Measurements from ENCODE around the gene CBX5. TPM values are rescaled to one million over a fixed set of nuclear protein-coding genes. Genes with fewer than 3 reads are reported as not detected.

CBX5 gene
- total RNA-seq, 1 donor from 2014 or later = 44.1 TPM

DNA sequence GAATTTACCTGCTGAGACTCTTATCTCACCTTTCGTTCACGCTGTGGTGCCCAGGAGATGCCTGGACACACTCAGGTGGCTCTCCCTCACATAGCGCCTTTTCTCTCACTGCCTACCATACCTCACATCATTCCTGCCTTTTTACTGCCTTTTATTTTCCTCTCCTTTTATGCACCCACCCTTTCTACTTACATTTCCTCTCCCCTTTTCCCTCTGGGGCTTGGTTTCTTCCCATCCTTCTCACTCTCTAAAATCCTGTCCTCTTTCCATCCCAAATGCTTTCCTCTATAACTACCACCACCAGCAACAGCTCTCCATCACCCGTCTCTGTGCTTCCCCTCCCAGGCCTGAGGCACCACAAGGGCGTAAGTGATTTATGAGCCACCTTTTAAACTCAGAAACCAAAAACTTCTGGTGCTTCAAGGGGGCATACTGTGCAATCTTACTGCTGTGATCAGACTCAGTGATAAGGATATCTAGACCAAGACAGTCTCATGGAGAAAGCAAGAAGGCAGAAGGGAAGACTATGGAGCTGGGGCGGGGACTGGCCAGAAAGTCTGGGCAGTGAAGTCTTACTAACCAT is 58.4 kb downstream of the CBX5 start:
- DNase-seq = no peak
- Histone ChIP-seq H3K36me3 (no peaks in the 10 kb centered on the region), H3K4me3 (no peak overlapping the region), H3K27me3 (ENCODE audit: low read depth) (peaks cover 13% of the 10 kb centered on the region), H3K9me3 (replicated peaks) (no peaks in the 10 kb centered on the region), H3K27ac (replicated peaks) (no peak overlapping the region), H3K4me1 (peaks cover 19% of the 10 kb centered on the region)
- intact Hi-C loops (cut with micrococcal nuclease) = no loop called here
- TF ChIP-seq, protein P1, sequence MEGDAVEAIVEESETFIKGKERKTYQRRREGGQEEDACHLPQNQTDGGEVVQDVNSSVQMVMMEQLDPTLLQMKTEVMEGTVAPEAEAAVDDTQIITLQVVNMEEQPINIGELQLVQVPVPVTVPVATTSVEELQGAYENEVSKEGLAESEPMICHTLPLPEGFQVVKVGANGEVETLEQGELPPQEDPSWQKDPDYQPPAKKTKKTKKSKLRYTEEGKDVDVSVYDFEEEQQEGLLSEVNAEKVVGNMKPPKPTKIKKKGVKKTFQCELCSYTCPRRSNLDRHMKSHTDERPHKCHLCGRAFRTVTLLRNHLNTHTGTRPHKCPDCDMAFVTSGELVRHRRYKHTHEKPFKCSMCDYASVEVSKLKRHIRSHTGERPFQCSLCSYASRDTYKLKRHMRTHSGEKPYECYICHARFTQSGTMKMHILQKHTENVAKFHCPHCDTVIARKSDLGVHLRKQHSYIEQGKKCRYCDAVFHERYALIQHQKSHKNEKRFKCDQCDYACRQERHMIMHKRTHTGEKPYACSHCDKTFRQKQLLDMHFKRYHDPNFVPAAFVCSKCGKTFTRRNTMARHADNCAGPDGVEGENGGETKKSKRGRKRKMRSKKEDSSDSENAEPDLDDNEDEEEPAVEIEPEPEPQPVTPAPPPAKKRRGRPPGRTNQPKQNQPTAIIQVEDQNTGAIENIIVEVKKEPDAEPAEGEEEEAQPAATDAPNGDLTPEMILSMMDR (IDR thresholded peaks at IDR 0.05; ENCODE audit: borderline replicate concordance) = no peak

DNA sequence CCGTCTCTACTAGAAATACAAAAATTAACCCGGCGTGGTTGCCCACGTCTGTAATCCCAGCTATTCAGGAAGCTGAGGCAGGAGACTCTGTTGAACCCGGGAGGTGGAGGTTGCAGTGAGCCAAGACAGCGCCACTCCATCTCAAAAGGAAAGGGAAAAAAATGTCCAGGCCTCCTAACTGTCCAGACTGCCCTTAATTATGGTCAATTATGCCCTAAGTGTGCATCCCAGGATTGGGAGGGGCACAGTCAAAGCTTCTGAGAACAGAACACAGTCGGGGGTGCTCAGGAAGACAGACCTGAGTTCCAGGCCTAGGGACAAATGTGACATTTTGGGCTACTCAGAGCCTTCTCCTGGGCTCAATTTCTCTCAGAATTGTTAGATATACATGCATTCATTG is 59.4 kb downstream of the CBX5 start:
- peaks cover 23% of the 10 kb centered on the region for H3K27me3 ChIP-seq (ENCODE audit: low read depth)
- peaks cover 27% of the 10 kb centered on the region for H3K4me1 ChIP-seq
- no peaks in the 10 kb centered on the region for H3K9me3 ChIP-seq (replicated peaks)
- H3K27ac ChIP-seq (replicated peaks) = no peak overlapping the region
- DNase-seq = no peak
- H3K4me3 ChIP-seq = no peak overlapping the region
- H3K36me3 ChIP-seq = no peaks in the 10 kb centered on the region
- intact Hi-C loops (cut with micrococcal nuclease) = no loop called here
- TF ChIP-seq, protein P1 (IDR thresholded peaks at IDR 0.05; ENCODE audit: borderline replicate concordance) = no peak

DNA sequence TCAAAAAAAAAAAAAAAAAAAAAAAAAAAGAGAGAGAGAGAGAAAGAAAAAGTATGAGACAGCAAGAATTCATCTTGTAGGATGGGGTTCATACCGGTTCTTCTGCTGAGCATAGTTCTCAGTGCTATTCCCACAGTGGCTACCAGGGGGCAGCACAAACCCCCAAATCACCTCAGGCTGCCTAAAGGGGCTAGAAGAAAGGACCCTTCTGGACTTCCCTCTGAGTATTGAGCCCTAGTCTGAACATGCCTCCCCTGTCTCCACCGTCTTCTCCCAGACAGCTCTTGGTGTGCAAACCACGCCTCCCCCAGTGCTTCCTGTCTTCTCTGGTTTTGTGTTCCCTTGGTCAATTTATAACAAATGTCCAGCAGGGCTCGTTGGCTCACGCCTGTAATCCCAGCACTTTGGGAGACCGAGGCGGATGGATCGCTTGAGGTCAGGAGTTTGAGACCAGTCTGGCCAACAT is 59.8 kb downstream of the CBX5 start:
- peak; percentile 61 for DNase-seq
- intact Hi-C loops (cut with micrococcal nuclease) = no loop called here
- peaks cover 27% of the 10 kb centered on the region for H3K27me3 ChIP-seq (ENCODE audit: low read depth)
- H3K9me3 ChIP-seq (replicated peaks) = no peaks in the 10 kb centered on the region
- no peak overlapping the region for H3K27ac ChIP-seq (replicated peaks)
- H3K4me3 ChIP-seq = no peak overlapping the region
- TF ChIP-seq, protein P1 (IDR thresholded peaks at IDR 0.05; ENCODE audit: borderline replicate concordance) = peak; percentile 83
- H3K36me3 ChIP-seq = no peaks in the 10 kb centered on the region
- H3K4me1 ChIP-seq = peaks cover 29% of the 10 kb centered on the region

DNA sequence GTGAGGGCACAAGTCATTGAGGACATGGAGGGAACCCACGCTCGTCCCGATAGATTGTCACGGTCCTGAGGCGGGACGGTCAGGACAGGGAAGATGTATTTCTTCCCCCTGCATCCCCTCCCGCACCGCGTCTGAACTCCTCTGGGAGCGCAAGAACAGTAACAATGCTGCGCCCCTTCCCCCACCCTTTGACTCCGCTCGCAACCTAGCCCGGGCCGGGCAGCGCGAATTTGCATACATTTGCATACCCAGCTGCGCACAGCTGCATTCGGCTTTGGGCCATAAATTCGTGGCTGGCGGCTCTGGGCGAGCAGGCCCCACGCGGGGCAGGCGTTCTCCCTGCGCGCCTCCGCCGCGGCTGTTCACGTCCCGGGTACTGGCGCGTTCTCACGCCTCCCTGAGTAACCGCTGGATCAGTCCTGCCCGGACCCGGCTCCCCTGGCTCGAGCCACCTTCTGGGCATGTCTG is 62.1 kb downstream of the CBX5 start:
- DNase-seq = peak; percentile 24
- Histone ChIP-seq H3K9me3 (replicated peaks) (no peaks in the 10 kb centered on the region), H3K4me1 (peaks cover 39% of the 10 kb centered on the region), H3K27ac (replicated peaks) (no peak overlapping the region), H3K27me3 (ENCODE audit: low read depth) (peaks cover 47% of the 10 kb centered on the region), H3K36me3 (no peaks in the 10 kb centered on the region), H3K4me3 (peak overlapping the region; percentile 60)
- intact Hi-C loops (cut with micrococcal nuclease) = no loop called here
- TF ChIP-seq, protein P1 (IDR thresholded peaks at IDR 0.05; ENCODE audit: borderline replicate concordance) = no peak

DNA sequence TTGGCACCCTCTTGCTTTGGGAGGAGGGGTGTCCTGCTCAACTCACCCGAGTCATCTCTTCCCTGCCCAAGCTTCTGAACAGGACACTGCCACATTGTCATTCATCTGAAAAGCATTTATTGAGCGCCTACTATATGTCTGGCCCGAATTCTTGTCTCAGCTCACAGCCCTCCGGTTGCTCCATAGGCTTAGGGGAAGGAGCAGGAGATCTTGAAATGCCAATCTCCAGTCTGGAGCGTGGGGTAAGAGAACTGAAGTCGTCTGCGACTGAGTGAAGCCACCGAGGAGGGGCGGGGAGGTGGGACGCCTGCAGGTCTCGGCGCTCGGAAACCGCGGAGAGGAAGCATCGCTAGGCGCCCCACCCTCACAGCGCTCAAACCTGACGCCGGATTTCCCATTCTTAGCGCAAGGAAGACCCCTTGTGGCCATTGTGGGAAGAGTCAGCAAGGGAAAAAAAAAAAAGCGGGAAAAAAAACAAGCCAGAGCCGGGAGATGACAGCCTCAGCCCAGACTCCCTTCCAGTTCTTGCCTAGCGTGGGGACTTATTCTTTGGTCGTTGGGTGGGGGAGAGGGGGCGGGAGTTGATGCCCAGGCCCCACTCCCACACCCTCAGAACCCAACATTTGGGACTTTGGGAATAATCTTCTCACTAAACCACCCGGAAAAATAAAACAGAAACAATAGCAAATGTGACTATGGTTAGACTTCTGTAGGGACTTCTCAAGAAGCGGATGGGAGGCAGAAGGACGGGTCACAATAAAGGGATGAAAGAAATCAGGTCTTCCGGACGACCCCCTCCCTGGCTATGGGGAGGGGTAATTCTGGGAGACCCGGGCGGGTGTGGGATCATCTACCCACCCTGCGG is 62.9 kb downstream of the CBX5 start:
- H3K4me1 ChIP-seq = peaks cover 39% of the 10 kb centered on the region
- H3K4me3 ChIP-seq = peak overlapping the region; percentile 60
- no peaks in the 10 kb centered on the region for H3K36me3 ChIP-seq
- no peaks in the 10 kb centered on the region for H3K9me3 ChIP-seq (replicated peaks)
- intact Hi-C loops (cut with micrococcal nuclease) = no loop called here
- peaks cover 55% of the 10 kb centered on the region for H3K27me3 ChIP-seq (ENCODE audit: low read depth)
- TF ChIP-seq, protein P1 (IDR thresholded peaks at IDR 0.05; ENCODE audit: borderline replicate concordance) = peak; percentile 77
- DNase-seq = peak; percentile 75
- peak overlapping the region; percentile 68 for H3K27ac ChIP-seq (replicated peaks)

Measured in left ventricle myocardium inferior (tissue), 1 donor.